Trophoblast cell (in vitro differentiated cells and primary cell): Measurements from ENCODE around the gene MYBPH.

Experiments used
- DNase-seq, 2 donors: peaks; one replicate each; pipeline ENCODE4 v3.0.0-alpha.2; 2016
- H2AFZ ChIP-seq: 2 replicates; pipeline ENCODE4 v1.6.1; 2013; ENCODE audit warnings: low read length, moderate library complexity, mild to moderate bottlenecking; ENCODE audit not compliant: insufficient read depth, poor library complexity
- H2AK5ac ChIP-seq: 2 replicates; pipeline ENCODE4 v1.6.1; 2013; ENCODE audit warnings: mild to moderate bottlenecking, low read length
- H2BK120ac ChIP-seq: 2 replicates; pipeline ENCODE4 v1.6.1; 2013; ENCODE audit warnings: low read length, mild to moderate bottlenecking, moderate library complexity; ENCODE audit not compliant: insufficient read depth, poor library complexity
- H2BK12ac ChIP-seq: 2 replicates; pipeline ENCODE4 v1.6.1; 2013; ENCODE audit warnings: mild to moderate bottlenecking, low read length, moderate library complexity
- H2BK5ac ChIP-seq: 2 replicates; pipeline ENCODE4 v1.6.1; 2013; ENCODE audit warnings: low read length, low read depth, moderate library complexity, mild to moderate bottlenecking; ENCODE audit not compliant: poor library complexity
- H3K14ac ChIP-seq: 2 replicates; pipeline ENCODE4 v1.6.1; 2013; ENCODE audit warnings: mild to moderate bottlenecking, low read length
- H3K18ac ChIP-seq: 2 replicates; pipeline ENCODE4 v1.6.1; 2013; ENCODE audit warnings: mild to moderate bottlenecking, low read length
- H3K23ac ChIP-seq: 2 replicates; pipeline ENCODE4 v1.6.1; 2013; ENCODE audit warnings: low read length
- H3K27ac ChIP-seq: 2 replicates; pipeline ENCODE4 v1.5.1; 2013; ENCODE audit warnings: low read depth, mild to moderate bottlenecking, inconsistent platforms, low read length, moderate library complexity
- H3K27me3 ChIP-seq: 2 replicates; pipeline ENCODE4 v1.6.1; 2013; ENCODE audit warnings: inconsistent platforms, mild to moderate bottlenecking, low read length, moderate library complexity; ENCODE audit not compliant: insufficient read depth
- H3K36me3 ChIP-seq, 2 experiments: 1 replicate in 1 of 2; 2 replicates in 1 of 2; pipeline ENCODE4 v1.6.1; 2013; ENCODE audit warnings: low read length in 2 of 2, mild to moderate bottlenecking in 2 of 2, moderate library complexity in 1 of 2; ENCODE audit not compliant: insufficient read depth in 2 of 2, control insufficient read depth in 1 of 2
- H3K4ac ChIP-seq: 2 replicates; pipeline ENCODE4 v1.6.1; 2013; ENCODE audit warnings: low read depth, mild to moderate bottlenecking, low read length, moderate library complexity
- H3K4me1 ChIP-seq, 2 experiments: 1 replicate in 1 of 2; 2 replicates in 1 of 2; pipeline ENCODE4 v1.6.1; 2013; ENCODE audit warnings: low read length in 2 of 2, mild to moderate bottlenecking in 2 of 2, moderate library complexity in 1 of 2; ENCODE audit not compliant: insufficient read depth in 2 of 2, control insufficient read depth in 1 of 2
- H3K4me2 ChIP-seq: 2 replicates; pipeline ENCODE4 v1.6.1; 2013; ENCODE audit warnings: inconsistent platforms, mild to moderate bottlenecking, low read length, moderate library complexity
- H3K4me3 ChIP-seq: 2 replicates; pipeline ENCODE4 v1.5.1; 2013; ENCODE audit warnings: mild to moderate bottlenecking, low read depth, low read length, inconsistent platforms
- H3K79me1 ChIP-seq: one replicate; pipeline ENCODE4 v1.6.1; 2013; ENCODE audit warnings: low read length
- H3K79me2 ChIP-seq: 2 replicates; pipeline ENCODE4 v1.6.1; 2013; ENCODE audit warnings: low read length, mild to moderate bottlenecking; ENCODE audit not compliant: control insufficient read depth, insufficient read depth, poor library complexity
- H3K9ac ChIP-seq: 2 replicates; pipeline ENCODE4 v1.6.1; 2013; ENCODE audit warnings: mild to moderate bottlenecking, low read length
- H3K9me3 ChIP-seq: 2 replicates; pipeline ENCODE4 v1.6.1; 2013; ENCODE audit warnings: low read depth, mild to moderate bottlenecking, control low read depth, inconsistent platforms, low read length; ENCODE audit not compliant: insufficient read depth
- H4K12ac ChIP-seq: 2 replicates; pipeline ENCODE4 v1.6.1; 2013; ENCODE audit warnings: low read depth, mild to moderate bottlenecking, low read length, moderate library complexity
- H4K8ac ChIP-seq: 2 replicates; pipeline ENCODE4 v1.6.1; 2013; ENCODE audit warnings: low read depth, mild to moderate bottlenecking, low read length, moderate library complexity
- H4K91ac ChIP-seq: one replicate; pipeline ENCODE4 v1.6.1; 2013; ENCODE audit warnings: low read depth, mild to moderate bottlenecking, low read length, moderate library complexity
- WGBS: extraction: QIAGEN DNeasy Blood & Tissue Kit; methylation state at CpG from one replicate; pipeline ENCODE4 v1.1.7; 2013; ENCODE audit warnings: missing lambda C conversion rate; ENCODE audit not compliant: insufficient read length, insufficient coverage; ENCODE audit errors: extremely low coverage; 5-methylcytosine and 5-hydroxymethylcytosine counted together

Gene MYBPH

DNA sequence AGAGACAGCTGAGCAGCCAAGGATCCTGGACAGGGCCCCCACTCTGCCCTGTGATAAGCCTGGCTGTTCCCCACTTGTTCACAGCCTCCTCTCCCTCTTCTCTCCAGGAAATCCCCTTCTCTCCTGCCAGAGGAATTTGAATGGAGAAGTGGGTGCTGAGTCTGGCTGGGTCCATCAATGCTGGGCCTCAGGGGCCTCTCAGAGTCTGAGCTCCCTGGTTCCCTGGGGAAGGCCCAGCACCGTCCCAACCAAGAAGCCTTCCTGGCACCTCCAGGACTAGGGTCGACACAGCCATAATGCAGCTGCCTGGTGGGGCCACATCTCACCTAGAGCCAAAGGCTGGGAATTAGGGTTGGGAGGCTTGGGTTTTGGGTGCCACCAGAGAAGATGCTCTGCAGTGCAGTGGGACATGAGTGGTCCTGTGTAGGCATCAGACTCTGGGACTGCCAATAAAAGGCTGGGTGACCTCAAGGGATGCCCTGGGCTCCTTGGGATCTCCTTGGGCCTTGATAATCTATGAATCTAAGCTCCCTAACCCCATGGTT is 2.5 kb downstream of the MYBPH start:
- no peak overlapping the region for H2AFZ ChIP-seq
- WGBS, result no CpG with 5 or more reads among the region's 2 CpGs
- no peaks in the 10 kb centered on the region for H3K79me2 ChIP-seq
- H4K12ac ChIP-seq, result no peak overlapping the region
- H4K91ac ChIP-seq, result no peak overlapping the region
- DNase-seq, result no peak
- no peak overlapping the region for H4K8ac ChIP-seq
- no peak overlapping the region for H2BK5ac ChIP-seq
- no peak overlapping the region for H3K27ac ChIP-seq
- H3K23ac ChIP-seq, result no peak overlapping the region
- H2AK5ac ChIP-seq, result no peak overlapping the region
- no peaks in the 10 kb centered on the region for H3K27me3 ChIP-seq
- no peak overlapping the region for H3K18ac ChIP-seq
- H3K4me3 ChIP-seq, result no peak overlapping the region
- no peak overlapping the region for H3K14ac ChIP-seq
- H2BK12ac ChIP-seq, result no peak overlapping the region
- no peak overlapping the region for H3K4me2 ChIP-seq
- H2BK120ac ChIP-seq, result no peak overlapping the region
- H3K79me1 ChIP-seq, result no peaks in the 10 kb centered on the region
- no peak overlapping the region for H3K9ac ChIP-seq
- no peak overlapping the region for H3K4ac ChIP-seq
- no peaks in the 10 kb centered on the region for H3K4me1 ChIP-seq
- H3K9me3 ChIP-seq, result peaks cover 5% of the 10 kb centered on the region
- no peaks in the 10 kb centered on the region for H3K36me3 ChIP-seq

DNA sequence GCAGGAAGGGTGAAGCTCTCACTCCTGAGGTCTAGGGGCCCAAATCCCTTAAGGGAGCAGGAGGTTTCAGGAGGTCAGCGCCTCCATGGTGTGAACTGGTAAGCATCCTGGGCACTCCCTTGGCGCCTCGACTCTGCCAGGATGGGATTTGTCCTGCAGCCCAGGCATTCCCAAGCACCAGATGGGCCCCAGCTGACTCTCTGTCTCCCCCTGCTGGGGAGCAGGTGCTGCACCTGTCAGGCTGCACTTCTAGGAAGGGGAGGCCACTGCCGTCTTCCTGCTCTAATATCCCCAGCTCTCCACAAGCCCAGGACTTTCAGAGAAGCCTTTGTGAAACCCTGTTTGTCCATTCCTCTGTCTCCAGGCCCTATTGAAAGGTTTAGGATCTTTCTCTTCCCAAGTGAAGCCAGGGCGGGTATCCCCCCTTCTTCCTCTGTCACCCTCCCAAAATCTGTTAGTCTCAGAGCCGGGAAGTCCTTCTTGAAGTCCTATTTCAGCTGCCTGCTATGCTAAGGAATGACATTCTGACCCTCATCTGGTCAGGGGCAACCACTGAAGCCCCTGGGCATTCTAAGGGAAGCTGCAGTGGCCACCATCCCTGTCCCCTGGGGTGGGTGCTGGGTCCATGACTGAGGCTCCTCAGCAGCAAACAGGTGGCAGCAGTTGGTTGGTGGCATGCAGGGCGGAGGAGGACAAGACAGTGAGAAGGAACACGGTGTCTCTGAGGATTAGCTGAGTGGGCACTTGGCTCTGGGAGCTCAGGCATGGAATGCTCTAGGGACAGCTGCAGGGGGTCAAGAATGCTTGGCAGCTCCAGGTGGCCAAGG is 3.2 kb downstream of the MYBPH start:
- Histone ChIP-seq H3K79me1 (no peaks in the 10 kb centered on the region), H4K91ac (no peak overlapping the region), H4K12ac (no peak overlapping the region), H3K18ac (no peak overlapping the region), H3K4me1 (no peaks in the 10 kb centered on the region), H3K27me3 (no peaks in the 10 kb centered on the region), H4K8ac (no peak overlapping the region), H2AK5ac (no peak overlapping the region), H3K4me2 (no peak overlapping the region), H3K36me3 (no peaks in the 10 kb centered on the region), H2BK5ac (no peak overlapping the region), H3K9ac (no peak overlapping the region), H3K4ac (no peak overlapping the region), H3K9me3 (peaks cover 5% of the 10 kb centered on the region), H3K27ac (no peak overlapping the region), H2AFZ (no peak overlapping the region), H3K79me2 (no peaks in the 10 kb centered on the region), H2BK12ac (no peak overlapping the region), H3K14ac (no peak overlapping the region), H2BK120ac (no peak overlapping the region), H3K4me3 (no peak overlapping the region), H3K23ac (no peak overlapping the region)
- WGBS, result no CpG with 5 or more reads among the region's 8 CpGs
- peak; percentile 51 to 86 for DNase-seq

DNA sequence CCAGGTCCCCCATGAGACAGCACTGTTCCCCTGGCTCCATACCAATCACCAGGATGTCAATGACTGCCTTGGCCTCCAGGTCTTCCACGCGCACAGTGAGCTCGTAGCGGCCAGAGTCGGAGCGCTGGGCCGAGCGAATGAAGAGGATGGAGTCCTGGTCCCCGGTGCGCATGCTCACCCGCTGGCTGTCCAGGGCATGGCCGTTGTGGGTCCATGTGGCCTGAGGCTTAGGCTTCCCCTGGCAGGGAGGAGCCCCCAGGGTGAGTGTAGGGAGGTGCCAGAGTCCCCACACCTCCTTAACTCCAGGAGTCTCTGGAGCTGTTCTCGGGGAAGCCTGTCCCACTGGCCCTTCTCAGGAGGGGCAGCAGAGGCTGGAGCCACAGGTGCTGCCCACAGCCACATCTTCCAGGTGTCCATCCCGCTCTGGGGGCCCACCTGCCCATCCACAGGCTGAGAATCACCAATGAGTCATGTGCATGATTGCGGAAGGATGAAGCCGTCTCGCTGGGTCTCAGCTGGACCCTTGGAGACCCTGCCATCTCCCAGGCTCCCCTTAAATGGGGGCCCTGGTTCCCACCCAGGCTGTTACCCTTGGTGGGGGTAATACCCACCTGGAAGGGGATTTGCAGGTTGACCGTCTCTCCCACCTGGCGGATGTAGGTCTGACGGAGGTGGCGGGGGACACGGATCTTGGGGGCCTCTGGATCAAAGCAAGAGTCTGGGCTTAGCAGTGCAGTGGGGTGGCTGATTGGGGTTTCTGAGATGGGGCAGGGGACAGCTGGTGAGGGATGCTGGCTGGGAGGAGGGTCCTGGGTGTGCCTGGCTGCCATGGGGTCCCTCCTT is 4.1 kb downstream of the MYBPH start:
- H3K4ac ChIP-seq, result no peak overlapping the region
- H3K27me3 ChIP-seq, result no peaks in the 10 kb centered on the region
- no peak overlapping the region for H2AFZ ChIP-seq
- no CpG with 5 or more reads among the region's 22 CpGs for whole genome bisulfite sequencing
- H2BK12ac ChIP-seq, result no peak overlapping the region
- no peak overlapping the region for H2BK120ac ChIP-seq
- H3K36me3 ChIP-seq, result no peaks in the 10 kb centered on the region
- H3K9ac ChIP-seq, result no peak overlapping the region
- no peak overlapping the region for H4K91ac ChIP-seq
- H2BK5ac ChIP-seq, result no peak overlapping the region
- H3K4me3 ChIP-seq, result no peak overlapping the region
- no peak overlapping the region for H3K27ac ChIP-seq
- no peak overlapping the region for H3K23ac ChIP-seq
- no peak overlapping the region for H4K12ac ChIP-seq
- H3K79me2 ChIP-seq, result no peaks in the 10 kb centered on the region
- no peak overlapping the region for H3K18ac ChIP-seq
- peaks cover 5% of the 10 kb centered on the region for H3K9me3 ChIP-seq
- H2AK5ac ChIP-seq, result no peak overlapping the region
- H3K79me1 ChIP-seq, result no peaks in the 10 kb centered on the region
- H3K4me2 ChIP-seq, result no peak overlapping the region
- no peak overlapping the region for H3K14ac ChIP-seq
- H4K8ac ChIP-seq, result no peak overlapping the region
- H3K4me1 ChIP-seq, result no peaks in the 10 kb centered on the region
- no peak for DNase-seq

DNA sequence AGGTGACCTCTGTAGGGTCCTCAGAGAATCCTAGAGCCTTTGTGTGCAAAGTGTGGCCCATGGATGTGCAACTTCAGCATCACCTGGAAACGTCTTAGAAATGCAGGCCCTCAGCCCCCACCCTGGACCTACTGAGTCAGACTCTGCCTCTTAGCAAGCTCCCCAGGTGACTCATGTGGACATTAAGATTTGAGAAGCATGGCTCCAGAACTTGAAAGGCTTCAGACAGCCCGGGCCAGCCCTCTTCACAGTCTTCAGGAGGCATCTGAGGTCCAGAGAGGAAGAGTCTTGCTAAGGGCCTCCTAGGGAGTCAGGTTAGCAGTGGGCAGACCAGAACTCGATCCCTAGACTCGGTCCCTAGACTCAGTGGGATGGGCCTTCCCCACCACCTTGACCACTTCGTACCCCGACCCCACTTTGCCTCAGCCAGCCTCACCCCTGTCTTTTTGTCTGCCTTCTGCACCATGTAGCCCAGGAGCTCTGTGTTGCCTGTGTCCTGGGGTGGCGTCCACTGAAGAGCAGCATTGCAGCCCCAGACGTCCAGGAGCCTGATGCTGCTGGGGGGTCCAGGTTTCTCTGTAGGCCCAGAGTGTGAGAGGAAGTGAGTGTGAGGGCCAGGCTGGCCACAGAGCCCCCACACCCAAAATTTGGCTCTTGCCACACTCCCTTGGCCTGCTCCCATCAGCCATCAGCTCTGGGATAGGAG is 4.8 kb downstream of the MYBPH start:
- H3K9me3 ChIP-seq, result peaks cover 5% of the 10 kb centered on the region
- H4K12ac ChIP-seq, result no peak overlapping the region
- H3K4me3 ChIP-seq, result no peak overlapping the region
- no peak overlapping the region for H2AFZ ChIP-seq
- no peaks in the 10 kb centered on the region for H3K79me1 ChIP-seq
- H3K27ac ChIP-seq, result no peak overlapping the region
- no peak overlapping the region for H3K4ac ChIP-seq
- no peak overlapping the region for H4K91ac ChIP-seq
- H4K8ac ChIP-seq, result no peak overlapping the region
- H2AK5ac ChIP-seq, result no peak overlapping the region
- no peaks in the 10 kb centered on the region for H3K4me1 ChIP-seq
- no peaks in the 10 kb centered on the region for H3K79me2 ChIP-seq
- H3K23ac ChIP-seq, result no peak overlapping the region
- H3K9ac ChIP-seq, result no peak overlapping the region
- no peak overlapping the region for H3K14ac ChIP-seq
- no CpG with 5 or more reads among the region's 8 CpGs for WGBS
- H2BK5ac ChIP-seq, result no peak overlapping the region
- H3K18ac ChIP-seq, result no peak overlapping the region
- no peak overlapping the region for H2BK12ac ChIP-seq
- H3K36me3 ChIP-seq, result no peaks in the 10 kb centered on the region
- DNase-seq, result peak in 1 of 2 donors; percentile 22
- H2BK120ac ChIP-seq, result no peak overlapping the region
- H3K27me3 ChIP-seq, result no peaks in the 10 kb centered on the region
- no peak overlapping the region for H3K4me2 ChIP-seq
